ENCODE measurements around the gene FGF21.
"Not testable (repeated sequence)": the region's sequence is repeated elsewhere in the genome, so short reads cannot be mapped to it uniquely, and the experiment has no call there.

Gene FGF21

DNA sequence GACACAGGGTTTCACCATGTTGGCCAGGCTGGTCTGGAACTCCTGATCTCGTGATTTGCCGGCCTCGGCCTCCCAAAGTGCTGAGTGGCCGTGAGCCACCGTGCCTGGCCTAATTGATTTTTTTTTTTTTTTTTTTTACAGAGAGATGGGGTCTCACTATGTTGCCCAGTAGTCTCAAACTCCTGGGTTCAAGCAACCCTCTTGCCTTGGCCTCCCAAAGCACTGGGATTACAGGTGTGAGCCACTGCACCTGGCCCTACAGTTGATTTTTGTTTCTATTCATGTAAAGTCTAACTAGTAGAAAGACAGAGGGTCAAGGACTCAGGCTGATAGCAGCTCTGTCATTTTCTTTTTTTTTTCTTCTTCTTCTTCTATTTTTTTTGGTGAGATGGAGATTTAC lies 21.8 kb downstream of the FGF21 start:
- TF ChIP-seq, protein P1, sequence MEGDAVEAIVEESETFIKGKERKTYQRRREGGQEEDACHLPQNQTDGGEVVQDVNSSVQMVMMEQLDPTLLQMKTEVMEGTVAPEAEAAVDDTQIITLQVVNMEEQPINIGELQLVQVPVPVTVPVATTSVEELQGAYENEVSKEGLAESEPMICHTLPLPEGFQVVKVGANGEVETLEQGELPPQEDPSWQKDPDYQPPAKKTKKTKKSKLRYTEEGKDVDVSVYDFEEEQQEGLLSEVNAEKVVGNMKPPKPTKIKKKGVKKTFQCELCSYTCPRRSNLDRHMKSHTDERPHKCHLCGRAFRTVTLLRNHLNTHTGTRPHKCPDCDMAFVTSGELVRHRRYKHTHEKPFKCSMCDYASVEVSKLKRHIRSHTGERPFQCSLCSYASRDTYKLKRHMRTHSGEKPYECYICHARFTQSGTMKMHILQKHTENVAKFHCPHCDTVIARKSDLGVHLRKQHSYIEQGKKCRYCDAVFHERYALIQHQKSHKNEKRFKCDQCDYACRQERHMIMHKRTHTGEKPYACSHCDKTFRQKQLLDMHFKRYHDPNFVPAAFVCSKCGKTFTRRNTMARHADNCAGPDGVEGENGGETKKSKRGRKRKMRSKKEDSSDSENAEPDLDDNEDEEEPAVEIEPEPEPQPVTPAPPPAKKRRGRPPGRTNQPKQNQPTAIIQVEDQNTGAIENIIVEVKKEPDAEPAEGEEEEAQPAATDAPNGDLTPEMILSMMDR (IDR thresholded peaks at IDR 0.05; ENCODE audit: low read depth, low read length, missing control alignments) = no peak
- H3K4me3 ChIP-seq (replicated peaks; ENCODE audit: low read depth, low read length) = no peak overlapping the region

DNA sequence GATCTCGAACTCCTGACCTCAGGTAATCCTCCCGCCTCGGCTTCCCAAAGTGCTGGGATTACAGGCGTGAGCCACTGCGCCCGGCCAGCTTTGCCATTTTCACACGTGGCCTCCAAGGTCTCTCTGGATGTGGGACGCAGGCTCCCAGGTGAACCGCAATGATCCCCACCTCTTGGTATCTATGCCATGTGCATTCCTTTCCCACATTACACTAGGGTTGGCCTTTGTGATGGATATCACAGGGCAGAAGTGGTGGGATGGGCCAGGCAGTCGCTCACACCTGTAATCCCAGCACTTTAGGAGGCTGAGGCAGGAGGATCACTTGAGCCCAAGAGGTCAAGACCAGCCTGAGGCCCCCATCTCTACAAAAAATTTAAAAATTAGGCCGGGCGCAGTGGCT lies 22.4 kb downstream of the FGF21 start:
- no peak overlapping the region for H3K4me3 ChIP-seq (replicated peaks; ENCODE audit: low read depth, low read length)
- TF ChIP-seq, protein P1 (IDR thresholded peaks at IDR 0.05; ENCODE audit: low read depth, low read length, missing control alignments) = no peak
- DNase-seq (ENCODE audit: extremely low read depth, low read depth) = no peak

More for the DNA sequence above, 21.8 kb downstream of the FGF21 start:
- no peak for DNase-seq (ENCODE audit: extremely low read depth, low read depth)

DNA sequence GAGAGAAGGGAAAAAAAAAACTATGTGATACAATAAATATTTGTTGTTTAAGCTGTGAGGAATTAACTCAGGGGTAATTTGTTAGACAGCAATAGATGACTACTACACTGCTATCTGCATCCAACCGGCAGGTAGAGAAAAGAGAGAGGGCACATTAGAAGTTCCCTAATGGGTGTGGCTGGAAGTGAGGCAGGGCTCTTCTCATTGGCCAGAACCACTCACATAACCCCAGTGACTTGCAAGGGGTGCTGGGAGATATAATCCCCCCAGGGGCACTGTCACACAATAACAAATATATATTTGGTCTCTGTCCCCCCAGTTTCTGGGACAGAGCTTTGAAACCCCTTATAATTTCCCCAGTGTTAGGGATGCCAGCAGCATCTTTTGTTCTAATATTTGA lies 24.3 kb downstream of the FGF21 start:
- no peak overlapping the region for H3K4me3 ChIP-seq (replicated peaks; ENCODE audit: low read depth, low read length)
- TF ChIP-seq, protein P1 (IDR thresholded peaks at IDR 0.05; ENCODE audit: low read depth, low read length, missing control alignments) = no peak
- DNase-seq (ENCODE audit: extremely low read depth, low read depth) = no peak

DNA sequence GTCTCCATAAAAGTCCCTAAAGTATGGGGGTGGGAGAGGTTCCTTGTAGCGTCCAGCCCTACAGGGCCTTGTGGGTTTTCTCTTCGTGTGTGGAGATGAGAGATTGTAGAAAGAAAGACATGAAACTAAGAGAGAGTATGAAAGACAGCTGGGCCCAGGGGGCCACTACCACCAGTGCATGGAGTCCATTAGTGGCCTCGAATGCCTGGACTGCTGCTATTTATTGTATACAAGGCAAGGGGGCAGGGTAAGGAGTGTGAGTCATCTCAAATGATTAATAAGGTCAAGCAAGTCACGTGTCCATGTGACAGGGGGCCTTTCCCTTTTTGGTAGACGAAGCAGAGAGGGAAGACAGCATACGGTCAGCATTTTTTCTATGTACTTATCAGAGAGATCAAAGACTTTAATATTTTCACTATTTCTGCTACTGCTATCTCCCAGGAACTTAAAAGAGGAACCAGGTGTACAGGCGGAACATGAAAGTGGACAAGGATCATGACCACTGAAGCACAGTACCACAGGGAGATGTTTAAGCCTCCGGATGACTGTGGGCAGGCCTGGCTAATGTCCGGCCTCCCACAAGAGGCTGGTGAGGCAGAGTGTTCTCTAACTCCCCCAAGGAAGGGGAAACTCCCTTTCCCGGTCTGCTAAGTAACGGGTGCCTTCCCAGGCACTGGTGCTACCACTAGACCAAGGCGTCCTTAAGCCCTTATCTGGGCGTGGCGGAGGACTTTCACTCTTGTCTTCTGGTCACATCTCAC lies 25.5 kb downstream of the FGF21 start:
- DNase-seq (ENCODE audit: extremely low read depth, low read depth) = no peak

DNA sequence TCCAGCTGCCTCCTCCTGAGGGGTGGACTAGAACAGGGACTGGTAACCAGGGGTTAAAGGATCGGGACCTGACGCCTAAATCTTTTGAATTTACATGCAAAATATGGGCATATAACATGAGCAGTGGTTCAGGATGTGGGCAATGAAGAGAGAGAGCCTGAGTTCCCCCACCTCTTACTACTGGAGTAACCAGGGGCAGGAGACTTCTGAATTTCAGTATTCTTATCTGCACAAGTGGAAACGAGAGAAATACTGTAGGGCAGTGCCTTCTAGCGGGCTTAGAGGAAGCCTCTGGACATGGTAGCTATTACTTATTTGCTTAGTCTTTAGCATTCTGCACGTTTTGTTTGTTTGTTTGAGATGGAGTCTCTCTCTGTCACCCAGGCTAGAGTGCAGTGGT lies 29.2 kb downstream of the FGF21 start:
- H3K4me3 ChIP-seq (replicated peaks; ENCODE audit: low read depth, low read length) = no peak overlapping the region
- DNase-seq (ENCODE audit: extremely low read depth, low read depth) = no peak
- TF ChIP-seq, protein P1 (IDR thresholded peaks at IDR 0.05; ENCODE audit: low read depth, low read length, missing control alignments) = no peak

More for the DNA sequence above, 25.5 kb downstream of the FGF21 start:
- TF ChIP-seq, protein P1 (IDR thresholded peaks at IDR 0.05; ENCODE audit: low read depth, low read length, missing control alignments) = no peak
- H3K4me3 ChIP-seq (replicated peaks; ENCODE audit: low read depth, low read length) = no peak overlapping the region

DNA sequence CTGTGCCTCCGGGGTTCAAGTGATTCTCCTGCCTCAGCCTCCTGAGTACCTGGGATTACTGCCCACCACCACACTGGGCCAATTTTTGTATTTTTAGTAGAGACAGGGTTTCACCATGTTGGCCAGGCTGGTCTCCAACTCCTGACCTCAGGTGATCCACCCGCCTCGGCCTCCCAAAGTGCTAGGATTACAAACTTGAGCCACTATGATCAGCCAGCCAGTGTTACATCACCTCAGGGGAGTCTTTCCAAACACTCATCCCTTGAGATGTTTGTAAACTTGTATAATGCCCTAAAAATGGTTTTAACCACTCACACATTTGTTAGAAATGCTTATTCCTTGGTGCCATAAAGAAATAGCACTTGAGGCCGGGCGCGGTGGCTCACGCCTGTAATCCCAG lies 31.1 kb downstream of the FGF21 start:
- DNase-seq (ENCODE audit: extremely low read depth, low read depth); H3K4me3 ChIP-seq (replicated peaks; ENCODE audit: low read depth, low read length): not testable (repeated sequence)

DNA sequence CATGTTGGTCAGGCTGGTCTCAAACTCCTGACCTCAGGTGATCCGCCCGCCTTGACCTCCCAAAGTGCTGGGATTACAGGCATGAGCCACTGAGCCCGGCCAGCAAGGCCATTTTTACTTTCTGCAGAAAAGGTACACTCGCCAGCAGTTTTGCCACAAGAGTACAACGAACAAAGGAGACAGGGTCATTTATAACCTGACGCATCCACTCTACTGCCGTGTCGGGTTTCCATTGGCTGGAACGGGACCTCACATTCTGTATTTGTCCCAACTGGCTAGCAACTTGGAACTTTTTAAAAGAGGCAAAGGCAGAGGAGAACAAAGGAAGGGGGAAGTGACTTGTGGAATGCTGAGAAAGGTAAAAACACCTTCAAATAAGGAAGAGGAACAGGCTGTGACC lies 32.0 kb downstream of the FGF21 start:
- DNase-seq (ENCODE audit: extremely low read depth, low read depth); H3K4me3 ChIP-seq (replicated peaks; ENCODE audit: low read depth, low read length): not testable (repeated sequence)

DNA sequence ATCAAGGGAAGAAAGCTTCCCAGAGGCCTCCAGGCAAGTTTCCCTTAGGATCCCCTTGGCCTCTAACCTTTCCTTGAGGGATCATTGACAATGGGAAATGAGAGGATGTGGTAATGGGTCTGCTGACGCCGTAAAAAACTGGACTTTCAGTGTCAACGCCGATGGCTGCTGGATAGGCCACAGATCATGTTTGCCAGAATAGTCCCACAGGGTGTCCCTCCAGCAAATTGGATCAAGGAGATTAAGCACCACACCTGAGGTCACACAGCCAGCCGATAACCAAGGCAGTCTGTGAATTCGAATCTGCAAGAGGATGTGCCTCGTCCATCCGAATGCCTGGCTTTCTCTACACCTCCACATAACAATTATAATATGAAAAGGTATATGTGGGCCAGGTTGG lies 37.9 kb downstream of the FGF21 start:
- no peak for DNase-seq (ENCODE audit: extremely low read depth, low read depth)
- H3K4me3 ChIP-seq (replicated peaks; ENCODE audit: low read depth, low read length) = no peak overlapping the region
- TF ChIP-seq, protein P1 (IDR thresholded peaks at IDR 0.05; ENCODE audit: low read depth, low read length, missing control alignments) = no peak
